Effector memory CD4-positive, alpha-beta T cell (primary cell): ENCODE results near the gene TPX2.

ENCODE experiments used
- DNase-seq, 3 donors: peaks; one replicate each; pipeline ENCODE4 v3.0.0-alpha.2; 2020
- H3K27ac ChIP-seq: 2 replicates; pipeline ENCODE4 v1.7.0; 2013; ENCODE audit warnings: mild to moderate bottlenecking, low read length, moderate library complexity; ENCODE audit not compliant: insufficient read depth, poor library complexity, severe bottlenecking
- H3K27me3 ChIP-seq: replicated peaks from 2 replicates; pipeline ENCODE4 v1.7.0; 2013; ENCODE audit warnings: mild to moderate bottlenecking, low read length; ENCODE audit not compliant: insufficient read depth, control insufficient read depth, poor library complexity, severe bottlenecking
- H3K36me3 ChIP-seq: 2 replicates; pipeline ENCODE4 v1.7.0; 2013; ENCODE audit warnings: mild to moderate bottlenecking, low read length, moderate library complexity; ENCODE audit not compliant: control insufficient read depth, insufficient read depth
- H3K4me1 ChIP-seq: 2 replicates; pipeline ENCODE4 v1.7.0; 2013; ENCODE audit warnings: low read length, mild to moderate bottlenecking; ENCODE audit not compliant: control insufficient read depth, insufficient read depth, poor library complexity, severe bottlenecking
- H3K4me3 ChIP-seq: 2 replicates; pipeline ENCODE4 v1.7.0; 2013; ENCODE audit warnings: low read length, low read depth, mild to moderate bottlenecking; ENCODE audit not compliant: insufficient read depth, poor library complexity, severe bottlenecking
- H3K9me3 ChIP-seq: 2 replicates; pipeline ENCODE4 v1.7.0; 2013; ENCODE audit warnings: mild to moderate bottlenecking, low read length, moderate library complexity; ENCODE audit not compliant: control insufficient read depth

The TPX2 gene

DNA sequence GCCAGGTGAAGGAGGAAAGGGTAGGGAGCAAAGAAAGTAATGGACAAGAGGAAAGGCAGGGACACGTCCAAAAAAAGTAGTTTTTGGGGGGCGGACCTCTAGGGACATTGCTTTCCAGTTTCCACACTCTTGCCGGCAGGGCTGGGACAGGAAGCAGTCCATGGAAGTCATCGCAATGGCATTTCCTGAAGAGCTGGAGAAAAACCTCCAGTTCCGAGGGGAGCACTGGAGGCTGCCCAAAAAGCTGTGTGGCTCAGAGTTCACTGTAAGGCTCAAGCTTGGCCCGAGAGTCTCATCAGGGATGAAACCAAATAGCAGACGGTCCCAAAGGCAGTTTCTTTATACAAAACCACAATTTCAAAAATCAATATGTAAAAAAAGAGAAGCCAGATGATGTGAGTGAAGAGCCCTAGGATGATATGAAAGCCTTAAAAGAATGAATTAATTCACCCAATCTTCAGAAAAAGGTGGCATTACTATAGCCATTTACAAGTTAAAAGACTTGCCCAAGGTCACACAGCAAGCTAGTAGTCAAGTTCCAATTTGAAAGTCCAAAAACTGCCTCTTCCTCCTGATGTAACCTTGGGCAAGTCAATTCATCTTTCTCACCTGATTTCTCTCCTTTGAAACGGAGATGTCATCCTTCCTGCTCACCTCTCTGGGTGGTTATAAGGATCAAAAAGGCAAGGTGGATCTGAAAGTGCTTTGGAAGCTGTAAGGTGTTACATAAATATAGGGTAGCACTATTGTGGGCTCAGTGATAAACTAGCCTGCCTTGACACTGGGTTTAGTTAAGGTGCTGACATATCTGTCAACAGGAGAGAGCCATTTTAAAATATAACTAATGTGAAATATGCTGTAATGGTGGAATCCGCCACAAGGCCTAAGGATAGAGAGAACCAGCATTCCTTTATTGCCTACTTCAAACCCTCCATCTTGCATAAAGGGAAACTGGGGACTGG lies 25.5 kb upstream of the TPX2 start:
- DNase-seq = no peak
- Histone ChIP-seq H3K9me3 (no peaks in the 10 kb centered on the region), H3K27me3 (no peaks in the 10 kb centered on the region), H3K4me3 (no peak overlapping the region), H3K4me1 (peaks cover 40% of the 10 kb centered on the region), H3K27ac (peak overlapping the region; percentile 16), H3K36me3 (peaks cover 9% of the 10 kb centered on the region)

DNA sequence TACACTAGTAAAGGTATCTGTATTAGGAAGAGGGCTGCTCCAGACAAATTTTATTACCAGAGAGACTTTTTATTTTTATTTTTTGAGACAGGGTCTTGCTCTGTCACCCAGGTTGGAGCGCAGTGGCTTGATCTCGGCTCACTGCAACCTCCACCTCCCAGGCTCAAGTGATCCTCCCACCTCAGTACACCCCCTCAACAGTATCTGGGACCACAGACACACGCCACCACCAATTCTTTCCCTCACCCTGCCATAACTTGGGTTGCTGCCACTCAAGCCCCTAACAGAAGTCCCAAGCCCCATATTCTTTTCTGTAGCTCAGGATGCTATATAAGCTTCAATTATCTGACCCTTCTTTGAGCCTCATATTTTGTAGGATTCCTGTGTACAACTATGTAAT lies 23.3 kb upstream of the TPX2 start:
- Histone ChIP-seq H3K36me3 (no peaks in the 10 kb centered on the region), H3K4me3 (no peak overlapping the region), H3K27me3 (no peaks in the 10 kb centered on the region), H3K4me1 (peaks cover 50% of the 10 kb centered on the region), H3K27ac (no peak overlapping the region), H3K9me3 (no peaks in the 10 kb centered on the region)
- DNase-seq = no peak

DNA sequence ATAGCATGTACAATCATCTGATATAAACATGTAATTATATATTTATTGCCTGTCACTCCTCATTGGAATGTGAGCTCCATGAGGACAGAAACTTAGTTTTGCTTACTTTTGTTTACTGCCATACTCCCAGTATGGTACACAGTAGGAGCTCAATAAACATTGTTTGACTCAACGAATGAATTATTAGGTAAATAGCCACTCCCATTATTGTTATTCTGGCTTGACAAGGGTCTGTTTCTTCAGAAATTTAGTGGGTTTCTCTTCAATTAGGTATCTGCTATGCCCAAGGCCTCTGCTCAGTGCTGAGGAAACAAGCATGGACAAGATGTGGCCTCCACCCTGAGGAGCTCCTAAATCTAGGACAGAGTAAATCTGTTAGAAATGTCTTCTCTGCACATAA lies 22.7 kb upstream of the TPX2 start:
- peaks cover 55% of the 10 kb centered on the region for H3K4me1 ChIP-seq
- peak overlapping the region; percentile 45 for H3K27ac ChIP-seq
- no peak for DNase-seq
- no peaks in the 10 kb centered on the region for H3K27me3 ChIP-seq
- H3K4me3 ChIP-seq = no peak overlapping the region
- H3K9me3 ChIP-seq = no peaks in the 10 kb centered on the region
- H3K36me3 ChIP-seq = no peaks in the 10 kb centered on the region

DNA sequence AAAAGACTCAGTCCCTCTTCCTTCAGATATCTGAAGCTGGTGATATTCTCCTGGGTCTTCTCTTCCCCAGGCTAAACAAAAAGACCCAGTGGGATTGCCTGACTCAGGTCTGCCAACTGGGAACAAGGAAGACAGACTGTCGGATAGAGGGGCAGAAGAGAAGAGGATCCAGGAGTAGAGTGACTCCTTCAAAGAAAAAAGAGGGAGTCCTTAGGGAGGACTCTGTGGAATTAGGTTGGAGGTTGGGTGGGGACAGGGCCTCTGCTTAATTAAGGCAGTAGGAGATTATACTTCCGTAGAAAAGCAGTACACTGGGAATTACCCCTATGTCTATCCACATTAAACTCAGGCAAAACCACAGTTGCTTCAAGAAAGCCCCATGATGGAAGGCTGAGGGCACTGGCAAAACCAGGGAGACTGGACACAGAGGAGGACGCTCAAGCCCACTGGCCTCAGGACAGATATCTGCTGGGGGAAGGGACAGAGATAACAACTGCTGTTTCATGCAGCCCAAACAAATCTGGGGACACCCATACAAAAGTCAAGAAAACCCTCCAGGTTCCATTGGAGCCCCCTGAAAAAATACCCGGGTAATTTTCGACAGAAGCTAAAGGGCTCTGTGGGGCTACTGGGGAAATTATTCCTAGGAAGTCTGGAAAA lies 22.1 kb upstream of the TPX2 start:
- Histone ChIP-seq H3K4me3 (no peak overlapping the region), H3K9me3 (no peaks in the 10 kb centered on the region), H3K36me3 (no peaks in the 10 kb centered on the region), H3K4me1 (peaks cover 61% of the 10 kb centered on the region), H3K27me3 (no peaks in the 10 kb centered on the region), H3K27ac (peak overlapping the region; percentile 45)
- no peak for DNase-seq

DNA sequence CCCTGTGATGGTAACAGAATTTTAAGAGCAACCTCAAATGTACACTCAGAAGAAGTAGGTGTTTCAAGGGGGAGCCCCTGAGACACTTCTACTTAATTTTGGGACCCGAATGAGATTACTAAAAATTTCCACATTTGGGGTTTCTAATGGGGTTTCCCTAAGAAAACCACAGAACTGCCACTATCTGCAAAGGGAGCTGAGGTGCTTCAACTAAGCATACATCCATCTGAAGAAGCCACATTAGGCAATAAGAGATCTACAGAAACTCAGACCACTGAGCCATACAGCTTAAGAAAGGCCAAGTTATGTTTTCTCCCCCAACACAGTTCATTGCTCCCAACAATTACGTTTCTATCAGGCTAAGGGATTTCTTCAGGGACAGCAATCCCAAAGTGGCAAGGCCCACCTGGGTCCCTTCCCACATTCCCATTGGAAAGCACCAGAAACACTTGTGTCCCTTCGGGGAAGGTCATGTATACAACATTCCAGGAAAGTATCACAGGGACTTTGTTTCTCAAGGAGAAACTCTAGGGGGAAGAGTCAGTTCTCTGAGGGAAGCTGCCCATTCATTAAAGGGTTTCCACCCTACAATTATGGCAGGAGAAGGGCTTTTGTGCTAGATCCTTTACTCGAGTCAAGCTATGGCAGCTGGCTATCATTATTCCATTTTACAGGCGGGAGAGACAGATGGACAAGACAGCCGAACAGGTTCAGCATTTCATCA lies 21.4 kb upstream of the TPX2 start:
- Histone ChIP-seq H3K27me3 (no peaks in the 10 kb centered on the region), H3K27ac (peak overlapping the region; percentile 49), H3K4me1 (peaks cover 58% of the 10 kb centered on the region), H3K9me3 (no peaks in the 10 kb centered on the region), H3K4me3 (no peak overlapping the region), H3K36me3 (no peaks in the 10 kb centered on the region)
- DNase-seq = no peak

DNA sequence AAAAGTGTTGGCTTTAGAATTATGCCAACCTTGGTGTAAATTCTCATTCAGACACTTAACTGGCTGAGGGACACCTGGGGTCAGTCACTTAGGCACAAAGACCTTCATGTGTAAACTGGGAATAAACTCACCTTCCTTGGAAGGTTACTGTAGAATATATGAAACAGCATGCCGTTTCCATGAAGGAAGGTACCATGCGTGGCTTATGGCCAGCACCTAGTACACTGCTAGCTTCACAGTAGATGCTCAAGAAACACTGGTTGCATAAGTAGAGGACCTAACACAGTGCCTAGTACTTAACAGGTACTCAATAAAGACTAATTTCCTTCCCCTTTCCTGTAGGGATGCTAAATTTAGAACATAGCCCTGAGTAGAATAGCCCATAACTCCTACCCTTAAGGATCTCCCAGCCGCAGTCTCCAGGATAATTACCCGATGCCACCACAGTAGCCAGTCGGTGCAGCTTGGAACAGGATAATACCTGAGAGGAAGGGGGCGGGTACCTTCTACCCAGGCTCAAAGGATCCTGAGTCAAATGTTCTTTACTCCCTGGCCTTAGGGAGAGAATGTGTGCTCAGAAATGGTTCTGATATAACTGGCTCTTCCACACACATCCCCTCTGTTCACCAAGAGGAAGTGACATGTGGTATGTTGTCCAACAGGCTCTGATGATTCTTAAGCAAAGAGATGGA lies 20.0 kb upstream of the TPX2 start:
- H3K4me1 ChIP-seq = peaks cover 46% of the 10 kb centered on the region

DNA sequence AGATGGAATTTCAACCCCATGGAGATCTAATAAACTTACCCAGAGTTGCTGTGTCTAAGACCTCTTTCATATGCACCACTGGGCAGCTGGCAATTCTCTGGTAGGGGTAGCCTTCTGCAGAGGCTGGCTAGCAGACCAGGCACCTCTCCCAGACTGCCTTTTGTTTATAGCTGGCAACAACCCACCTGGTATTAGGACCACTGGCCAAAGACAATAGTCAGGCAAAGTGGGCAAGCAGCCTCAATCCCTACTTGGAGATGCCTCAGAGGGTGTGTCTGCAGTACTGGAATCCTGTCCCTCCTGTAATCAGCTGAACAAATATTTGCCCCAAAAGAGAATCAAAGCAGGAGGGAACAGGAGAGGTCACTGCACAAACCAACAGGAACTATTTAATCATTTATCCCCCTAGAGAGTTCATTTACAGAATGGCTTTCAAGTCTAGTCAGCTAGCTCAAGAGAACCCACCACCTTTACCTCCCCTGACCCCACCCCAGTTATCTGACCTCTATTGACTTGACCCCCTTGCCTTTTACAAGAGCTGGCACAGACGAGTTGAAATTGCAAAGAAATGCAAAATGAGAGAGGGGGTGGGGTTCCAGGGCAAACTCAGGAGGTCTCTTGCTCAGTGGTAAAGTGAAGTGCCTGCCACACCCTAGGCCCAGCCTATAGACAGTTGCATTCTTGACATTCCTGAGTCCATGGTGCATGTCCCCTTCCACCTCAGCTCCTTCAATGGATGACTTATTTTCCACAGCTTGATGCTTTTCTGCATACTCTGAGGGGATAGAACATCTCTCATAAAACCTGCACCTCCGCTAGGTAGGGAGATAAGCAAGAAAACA lies 19.2 kb upstream of the TPX2 start:
- H3K4me1 ChIP-seq = peaks cover 45% of the 10 kb centered on the region
- H3K27me3 ChIP-seq = no peaks in the 10 kb centered on the region
- no peaks in the 10 kb centered on the region for H3K36me3 ChIP-seq
- H3K4me3 ChIP-seq = peak overlapping the region; percentile 98
- H3K9me3 ChIP-seq = no peaks in the 10 kb centered on the region
- no peak for DNase-seq
- peak overlapping the region; percentile 97 for H3K27ac ChIP-seq

More for the DNA sequence above, 20.0 kb upstream of the TPX2 start:
- no peak overlapping the region for H3K4me3 ChIP-seq
- peak overlapping the region; percentile 97 for H3K27ac ChIP-seq
- no peak for DNase-seq
- H3K36me3 ChIP-seq = no peaks in the 10 kb centered on the region
- H3K9me3 ChIP-seq = no peaks in the 10 kb centered on the region
- no peaks in the 10 kb centered on the region for H3K27me3 ChIP-seq

DNA sequence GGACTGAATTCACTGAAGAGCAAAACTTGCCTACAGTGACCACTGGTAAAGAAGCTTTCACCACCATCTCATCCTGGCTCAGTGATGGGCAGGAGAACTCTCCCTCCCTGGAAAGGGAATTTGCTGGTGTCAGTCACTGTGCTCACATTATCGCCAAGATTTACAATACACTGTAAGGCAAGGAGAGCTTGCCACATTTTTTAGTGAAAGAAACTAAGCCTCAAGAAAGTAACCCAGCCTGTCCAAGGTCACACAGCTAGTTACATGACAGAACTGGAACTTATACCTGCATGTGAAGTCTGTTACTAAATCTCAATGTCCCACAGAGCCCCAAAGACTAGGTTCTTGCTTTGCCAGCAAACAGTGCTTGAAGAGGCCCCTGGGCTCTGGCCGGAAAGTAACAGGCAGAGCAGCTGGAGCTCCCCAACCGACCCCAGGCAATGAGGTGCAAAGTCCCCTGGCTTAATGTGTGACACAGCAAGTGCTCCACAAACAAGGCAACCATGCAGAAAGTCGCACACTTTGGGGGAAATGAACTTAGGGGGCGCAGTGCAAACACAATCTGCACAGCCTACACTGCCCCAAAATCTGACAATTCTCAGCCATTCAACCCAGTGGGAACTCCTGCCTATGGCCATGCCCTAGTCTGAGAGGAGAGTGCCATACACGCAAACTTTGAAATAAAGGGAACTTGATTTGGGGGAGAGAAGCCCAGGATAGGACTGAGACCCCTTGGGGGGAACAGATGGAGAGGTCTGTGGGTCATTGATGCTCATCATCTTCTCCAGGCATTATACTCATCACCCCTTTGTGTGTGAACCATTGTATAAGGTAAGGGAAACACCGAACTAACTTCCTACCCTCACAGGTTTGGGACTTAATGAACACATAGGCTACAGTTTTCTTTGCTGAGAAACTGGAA lies 18.3 kb upstream of the TPX2 start:
- Histone ChIP-seq H3K4me1 (peaks cover 45% of the 10 kb centered on the region), H3K27me3 (no peaks in the 10 kb centered on the region), H3K27ac (peak overlapping the region; percentile 97), H3K9me3 (no peaks in the 10 kb centered on the region), H3K4me3 (peak overlapping the region; percentile 98), H3K36me3 (no peaks in the 10 kb centered on the region)
- DNase-seq = no peak
